Osteoblast (primary cell): Measurements from ENCODE around the gene CD300C. TPM values are rescaled to one million over a fixed set of nuclear protein-coding genes. Genes with fewer than 3 reads are reported as not detected.

Experiments used
- DNase-seq: peaks from one replicate; pipeline ENCODE4 v3.0.0; 2011; ENCODE audit warnings: low spot score, mixed read lengths; ENCODE audit not compliant: insufficient read length; ENCODE audit errors: missing footprints
- H2AFZ ChIP-seq: 2 replicates; pipeline ENCODE4 v1.6.0; 2011; ENCODE audit warnings: mild to moderate bottlenecking, low read length
- H3K27ac ChIP-seq: 2 replicates; pipeline ENCODE4 v1.5.1; 2011; ENCODE audit warnings: mild to moderate bottlenecking, low read depth, low read length, moderate library complexity
- H3K27me3 ChIP-seq: 2 replicates; pipeline ENCODE4 v1.6.0; 2012; ENCODE audit warnings: mild to moderate bottlenecking, control low read depth, inconsistent platforms, low read length, moderate library complexity; ENCODE audit not compliant: insufficient read depth
- H3K36me3 ChIP-seq: 2 replicates; pipeline ENCODE4 v1.5.1; 2011; ENCODE audit warnings: mild to moderate bottlenecking, low read length, control low read depth, moderate library complexity; ENCODE audit not compliant: insufficient read depth
- H3K4me1 ChIP-seq: 2 replicates; pipeline ENCODE4 v1.5.1; 2011; ENCODE audit warnings: mild to moderate bottlenecking, low read length, control low read depth, moderate library complexity; ENCODE audit not compliant: insufficient read depth
- H3K4me2 ChIP-seq: 2 replicates; pipeline ENCODE4 v1.6.0; 2011; ENCODE audit warnings: mild to moderate bottlenecking, low read length; ENCODE audit not compliant: insufficient read depth
- H3K4me3 ChIP-seq: fragments of 200-600 bp; sonication (generic); 3 replicates; pipeline ENCODE4 v1.5.1; 2012; ENCODE audit warnings: mild to moderate bottlenecking, low read length, inconsistent platforms; ENCODE audit not compliant: insufficient read depth
- H3K79me2 ChIP-seq: 2 replicates; pipeline ENCODE4 v1.6.0; 2012; ENCODE audit warnings: mild to moderate bottlenecking, low read length, control low read depth, inconsistent platforms; ENCODE audit not compliant: insufficient read depth
- H3K9me3 ChIP-seq: 2 replicates; pipeline ENCODE4 v1.5.1; 2011; ENCODE audit warnings: low read depth, low read length, control low read depth
- H4K20me1 ChIP-seq: 2 replicates; pipeline ENCODE4 v1.6.0; 2012; ENCODE audit warnings: mild to moderate bottlenecking, low read length, control low read depth; ENCODE audit not compliant: insufficient read depth
- CTCF ChIP-seq: IDR thresholded peaks from 2 replicates; pipeline ENCODE4 v1.5.1; 2011; ENCODE audit warnings: mild to moderate bottlenecking, low read depth, low read length, moderate library complexity; ENCODE audit errors: extremely low read depth
- total RNA-seq: library from RNA; depleted of rRNA; stranded (reverse); fragments of >200 nt; gene quantifications from 2 replicates; pipeline ENCODE4 v1.2.3, GENCODE V29; 2012

The CD300C gene
- total RNA-seq, 1 donor, result not detected

- peak; percentile 80 for DNase-seq
- Histone ChIP-seq H3K79me2 (no peaks in the 10 kb centered on the region), H3K9me3 (no peaks in the 10 kb centered on the region), H3K4me2 (no peak overlapping the region), H3K36me3 (no peaks in the 10 kb centered on the region), H3K4me3 (no peak overlapping the region), H2AFZ (no peak overlapping the region), H3K27me3 (peaks cover 7% of the 10 kb centered on the region), H4K20me1 (no peaks in the 10 kb centered on the region), H3K27ac (no peak overlapping the region), H3K4me1 (peaks cover 3% of the 10 kb centered on the region)
- TF ChIP-seq CTCF, result no peak
Observed at GRCh38 chr17:74554909-74555308, 9.0 kb upstream of the CD300C start.

- Histone ChIP-seq H3K27me3 (peaks cover 7% of the 10 kb centered on the region), H3K27ac (no peak overlapping the region), H3K4me2 (no peak overlapping the region), H3K36me3 (no peaks in the 10 kb centered on the region), H3K79me2 (no peaks in the 10 kb centered on the region), H2AFZ (no peak overlapping the region), H4K20me1 (no peaks in the 10 kb centered on the region), H3K9me3 (no peaks in the 10 kb centered on the region), H3K4me1 (peaks cover 3% of the 10 kb centered on the region), H3K4me3 (no peak overlapping the region)
- no peak for DNase-seq
- TF ChIP-seq CTCF, result no peak
Observed at GRCh38 chr17:74552037-74552436, 6.1 kb upstream of the CD300C start.

- Histone ChIP-seq H3K4me1 (peaks cover 3% of the 10 kb centered on the region), H3K4me3 (no peak overlapping the region), H3K27ac (no peak overlapping the region), H3K4me2 (no peak overlapping the region), H3K27me3 (peaks cover 7% of the 10 kb centered on the region), H3K36me3 (no peaks in the 10 kb centered on the region), H4K20me1 (no peaks in the 10 kb centered on the region), H3K9me3 (no peaks in the 10 kb centered on the region), H2AFZ (no peak overlapping the region), H3K79me2 (no peaks in the 10 kb centered on the region)
- peak; percentile 18 for DNase-seq
- no peak for TF ChIP-seq CTCF
Observed at GRCh38 chr17:74550602-74551001, 4.7 kb upstream of the CD300C start.

- no peak overlapping the region for H3K4me2 ChIP-seq
- no peak for TF ChIP-seq CTCF
- H4K20me1 ChIP-seq, result no peaks in the 10 kb centered on the region
- no peak overlapping the region for H2AFZ ChIP-seq
- H3K27ac ChIP-seq, result no peak overlapping the region
- peak; percentile 8 for DNase-seq
- H3K36me3 ChIP-seq, result no peaks in the 10 kb centered on the region
- peaks cover 7% of the 10 kb centered on the region for H3K27me3 ChIP-seq
- H3K79me2 ChIP-seq, result no peaks in the 10 kb centered on the region
- no peaks in the 10 kb centered on the region for H3K4me1 ChIP-seq
- no peaks in the 10 kb centered on the region for H3K9me3 ChIP-seq
- no peak overlapping the region for H3K4me3 ChIP-seq
Observed at GRCh38 chr17:74549343-74549742, 3.4 kb upstream of the CD300C start.
